Measurements from ENCODE around the gene MROH9. TPM values are rescaled to one million over a fixed set of nuclear protein-coding genes. Genes with fewer than 3 reads are reported as not detected.

The MROH9 gene
- polyA plus RNA-seq, 1 of the 3 experiments (the other 2 are of a cell fraction) = 0.26 TPM

- Histone ChIP-seq H3K9me2 (no peaks in the 10 kb centered on the region), H3K4me3 (ENCODE audit: low read depth in 2 of 2, low read length in 1 of 2) (no peak overlapping the region), H3K4me1 (ENCODE audit: control insufficient read depth in 1 of 2, insufficient read depth in 2 of 2, low read depth in 1 of 2, low read length in 1 of 2) (no peaks in the 10 kb centered on the region), H2AFZ (ENCODE audit: low read depth) (no peak overlapping the region), H3K4me2 (no peak overlapping the region), H3F3A (replicated peaks; ENCODE audit: insufficient read depth) (peaks cover 7% of the 10 kb centered on the region), H4K20me1 (ENCODE audit: insufficient read depth) (no peaks in the 10 kb centered on the region), H3K27me3 (ENCODE audit: insufficient read depth) (no peaks in the 10 kb centered on the region), H3K79me2 (ENCODE audit: insufficient read depth) (no peaks in the 10 kb centered on the region), H3K27ac (ENCODE audit: low read depth in 2 of 2, low read length in 1 of 2) (no peak overlapping the region), H3K9ac (no peak overlapping the region), H3K9me3 (no peaks in the 10 kb centered on the region), H3K36me3 (replicated peaks in 1 of 2; ENCODE audit: control insufficient read depth in 1 of 2, insufficient read depth in 2 of 2, low read length in 1 of 2) (peaks cover 0 to 3% of the 10 kb centered on the region in 2 experiments)
- ChIA-PET POLR2A (no interaction called here), CTCF (interaction anchor here (1.2 to 1.4 kb wide), 2 partner anchors 8 to 10 kb away, joined by 3 to 5 read pairs; no protein-coding TSS in a partner anchor)
- no peak for TF ChIP-seq TAF1 (IDR thresholded peaks at IDR 0.05; ENCODE audit: borderline replicate concordance, low read depth, low read length)
- TF ChIP-seq IRF3 (IDR thresholded peaks at IDR 0.05; ENCODE audit: low read depth, low read length) = no peak
- TF ChIP-seq RAD21 (IDR thresholded peaks at IDR 0.05; ENCODE audit: low read length) = no peak
- no peak for TF ChIP-seq PBX3 (IDR thresholded peaks at IDR 0.05)
- TF ChIP-seq ZBTB33 (IDR thresholded peaks at IDR 0.05; ENCODE audit: borderline replicate concordance, low read depth) = no peak
- TF ChIP-seq RCOR1 (IDR thresholded peaks at IDR 0.05; ENCODE audit: low read length) = no peak
- no peak for TF ChIP-seq USF1 (IDR thresholded peaks at IDR 0.05; ENCODE audit: borderline replicate concordance, low read depth)
- WGBS (ENCODE audit: low lambda C conversion rate) = 37% methylated on average over 3 of the region's 3 CpGs
- DNase-seq = no peak
These were observed 2.9 kb downstream of the MROH9 start for GRCh38 chr1:170938281-170938680.

GRCh38 chr1:170939476-170939875 is 4.1 kb downstream of the MROH9 start:
- no peak for DNase-seq
- no peaks in the 10 kb centered on the region for H3K79me2 ChIP-seq (ENCODE audit: insufficient read depth)
- H3K27me3 ChIP-seq (ENCODE audit: insufficient read depth) = no peaks in the 10 kb centered on the region
- CTCF ChIA-PET = interaction anchor here (2.8 kb wide), 1 partner anchor 10 kb away, joined by 16 read pairs; no protein-coding TSS in a partner anchor
- peaks cover 0 to 3% of the 10 kb centered on the region in 2 experiments for H3K36me3 ChIP-seq (replicated peaks in 1 of 2; ENCODE audit: control insufficient read depth in 1 of 2, insufficient read depth in 2 of 2, low read length in 1 of 2)
- no peaks in the 10 kb centered on the region for H4K20me1 ChIP-seq (ENCODE audit: insufficient read depth)
- POLR2A ChIA-PET = no interaction called here
- no peak overlapping the region for H3K9ac ChIP-seq
- no peak overlapping the region for H3K4me3 ChIP-seq (ENCODE audit: low read depth in 2 of 2, low read length in 1 of 2)
- no peaks in the 10 kb centered on the region for H3K9me2 ChIP-seq
- no peaks in the 10 kb centered on the region for H3K9me3 ChIP-seq
- no peak overlapping the region for H3K4me2 ChIP-seq
- 17% methylated on average over 2 of the region's 2 CpGs for WGBS (ENCODE audit: low lambda C conversion rate)
- no peaks in the 10 kb centered on the region for H3F3A ChIP-seq (replicated peaks; ENCODE audit: insufficient read depth)
- H2AFZ ChIP-seq (ENCODE audit: low read depth) = no peak overlapping the region
- no peaks in the 10 kb centered on the region for H3K4me1 ChIP-seq (ENCODE audit: control insufficient read depth in 1 of 2, insufficient read depth in 2 of 2, low read depth in 1 of 2, low read length in 1 of 2)
- H3K27ac ChIP-seq (ENCODE audit: low read depth in 2 of 2, low read length in 1 of 2) = no peak overlapping the region
- TF ChIP-seq MXI1 (IDR thresholded peaks at IDR 0.05; ENCODE audit: low read depth, low read length) (no peak), ZBTB33 (IDR thresholded peaks at IDR 0.05; ENCODE audit: borderline replicate concordance, low read depth) (no peak), GATA2 (CRISPR knock-in tag; IDR thresholded peaks at IDR 0.05) (no peak), RAD21 (IDR thresholded peaks at IDR 0.05; ENCODE audit: low read length) (no peak), FOXJ3 (CRISPR knock-in tag; IDR thresholded peaks at IDR 0.05) (no peak), GABPA (IDR thresholded peaks at IDR 0.05; ENCODE audit: low read depth) (no peak), SMC3 (IDR thresholded peaks at IDR 0.05; ENCODE audit: low read depth, low read length) (no peak), USF2 (IDR thresholded peaks at IDR 0.05; ENCODE audit: borderline replicate concordance, low read depth, low read length) (no peak), FOXM1 (IDR thresholded peaks at IDR 0.05; ENCODE audit: low read depth) (no peak)

Data from SK-N-SH (cell line).